BJ (cell line): Measurements from ENCODE around the gene OBP2A. TPM values are rescaled to one million over a fixed set of nuclear protein-coding genes. Genes with fewer than 3 reads are reported as not detected.

Experiments
- CTCF ChIA-PET: fragments of 350-600 bp; formaldehyde crosslinking; extraction: SDS; loops from one replicate; lab custom pipeline; 2021; ENCODE audit warnings: antibody characterized with exemption, inconsistent platforms; lab: Yijun Ruan, JAX
- POLR2A ChIA-PET: fragments of 300-600 bp; sonication (Branson Sonifier 250); formaldehyde crosslinking; extraction: SDS; loops from one replicate; lab custom pipeline; 2021; ENCODE audit warnings: antibody characterized with exemption; lab: Charles Lee
- DNase-seq: peaks from one replicate; pipeline ENCODE4 v3.0.0-alpha.2; 2011; ENCODE audit warnings: low read depth
- H3K27me3 ChIP-seq: 2 replicates; pipeline ENCODE4 v1.6.0; 2011; ENCODE audit warnings: low read length; ENCODE audit not compliant: control insufficient read depth, insufficient read depth
- H3K36me3 ChIP-seq: 2 replicates; pipeline ENCODE4 v1.5.1; 2011; ENCODE audit warnings: low read length; ENCODE audit not compliant: control insufficient read depth, insufficient read depth
- H3K4me3 ChIP-seq: 2 replicates; pipeline ENCODE4 v1.5.1; 2011; ENCODE audit warnings: low read depth, mild to moderate bottlenecking, control low read depth, low read length
- polyA plus RNA-seq: library from polyadenylated mRNA; depleted of rRNA; stranded (reverse); fragments of >200 nt; gene quantifications from 2 replicates; pipeline ENCODE4 v1.2.3, GENCODE V29; 2011
- TF ChIP-seq, protein P1 (sequence below): IDR thresholded peaks from 2 replicates; pipeline ENCODE4 v1.5.1; 2011; ENCODE audit warnings: low read depth, mild to moderate bottlenecking, control low read depth, inconsistent platforms, low read length, moderate library complexity; ENCODE audit not compliant: insufficient read depth

The OBP2A gene
- polyA plus RNA-seq, 1 experiment = not detected

DNA sequence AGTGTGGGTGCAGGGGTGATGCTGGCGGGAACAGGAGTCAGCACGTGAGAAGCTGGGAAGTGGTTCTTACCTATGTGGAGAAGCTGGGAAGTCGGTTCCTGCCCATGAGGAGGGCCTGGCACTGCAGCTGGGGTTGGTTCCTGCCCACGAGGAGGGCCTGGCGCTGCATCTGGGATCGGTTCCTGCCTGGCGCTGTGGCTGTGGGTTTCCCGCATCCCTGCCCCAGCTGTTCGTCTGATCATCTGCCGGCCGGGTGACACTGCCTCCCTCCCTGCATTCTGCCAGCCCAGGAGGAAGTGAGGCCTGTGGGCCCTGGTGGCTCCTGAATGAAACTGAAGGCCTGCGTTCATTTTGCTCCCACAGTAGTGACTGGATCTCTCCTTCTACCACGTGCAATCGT, 5.1 kb downstream of the OBP2A start:
- TF ChIP-seq, protein P1, sequence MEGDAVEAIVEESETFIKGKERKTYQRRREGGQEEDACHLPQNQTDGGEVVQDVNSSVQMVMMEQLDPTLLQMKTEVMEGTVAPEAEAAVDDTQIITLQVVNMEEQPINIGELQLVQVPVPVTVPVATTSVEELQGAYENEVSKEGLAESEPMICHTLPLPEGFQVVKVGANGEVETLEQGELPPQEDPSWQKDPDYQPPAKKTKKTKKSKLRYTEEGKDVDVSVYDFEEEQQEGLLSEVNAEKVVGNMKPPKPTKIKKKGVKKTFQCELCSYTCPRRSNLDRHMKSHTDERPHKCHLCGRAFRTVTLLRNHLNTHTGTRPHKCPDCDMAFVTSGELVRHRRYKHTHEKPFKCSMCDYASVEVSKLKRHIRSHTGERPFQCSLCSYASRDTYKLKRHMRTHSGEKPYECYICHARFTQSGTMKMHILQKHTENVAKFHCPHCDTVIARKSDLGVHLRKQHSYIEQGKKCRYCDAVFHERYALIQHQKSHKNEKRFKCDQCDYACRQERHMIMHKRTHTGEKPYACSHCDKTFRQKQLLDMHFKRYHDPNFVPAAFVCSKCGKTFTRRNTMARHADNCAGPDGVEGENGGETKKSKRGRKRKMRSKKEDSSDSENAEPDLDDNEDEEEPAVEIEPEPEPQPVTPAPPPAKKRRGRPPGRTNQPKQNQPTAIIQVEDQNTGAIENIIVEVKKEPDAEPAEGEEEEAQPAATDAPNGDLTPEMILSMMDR = no peak
- H3K4me3 ChIP-seq = no peak overlapping the region
- DNase-seq = no peak
- no peaks in the 10 kb centered on the region for H3K27me3 ChIP-seq
- ChIA-PET CTCF (no interaction called here), POLR2A (no interaction called here)
- no peaks in the 10 kb centered on the region for H3K36me3 ChIP-seq

DNA sequence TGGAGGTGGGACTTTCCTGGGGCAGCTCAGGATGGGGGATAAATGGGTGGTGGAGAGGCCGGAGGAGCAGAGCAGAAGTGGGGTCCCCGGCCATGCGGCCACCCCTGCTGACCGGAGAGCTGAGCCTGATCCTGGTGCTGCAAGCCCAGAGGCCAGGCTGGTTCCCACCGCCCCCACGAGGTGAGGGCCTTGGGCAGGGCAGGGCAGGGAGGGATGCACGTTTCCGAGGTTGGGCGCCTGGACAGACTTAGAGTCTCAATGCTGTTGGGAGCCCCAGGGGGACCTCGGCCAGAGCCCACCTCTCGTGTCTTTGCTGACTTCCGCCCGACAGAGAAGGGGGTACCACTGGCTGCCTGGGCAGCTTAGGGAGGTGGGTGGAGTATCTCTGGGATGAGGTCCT, 5.5 kb downstream of the OBP2A start:
- TF ChIP-seq, protein P1 = no peak
- POLR2A ChIA-PET = interaction anchor here (0.6 kb wide), 1 partner anchor 169 kb away, joined by 9 read pairs; no protein-coding TSS in a partner anchor
- Histone ChIP-seq H3K4me3 (no peak overlapping the region), H3K36me3 (no peaks in the 10 kb centered on the region), H3K27me3 (no peaks in the 10 kb centered on the region)
- CTCF ChIA-PET = no interaction called here
- DNase-seq = no peak

DNA sequence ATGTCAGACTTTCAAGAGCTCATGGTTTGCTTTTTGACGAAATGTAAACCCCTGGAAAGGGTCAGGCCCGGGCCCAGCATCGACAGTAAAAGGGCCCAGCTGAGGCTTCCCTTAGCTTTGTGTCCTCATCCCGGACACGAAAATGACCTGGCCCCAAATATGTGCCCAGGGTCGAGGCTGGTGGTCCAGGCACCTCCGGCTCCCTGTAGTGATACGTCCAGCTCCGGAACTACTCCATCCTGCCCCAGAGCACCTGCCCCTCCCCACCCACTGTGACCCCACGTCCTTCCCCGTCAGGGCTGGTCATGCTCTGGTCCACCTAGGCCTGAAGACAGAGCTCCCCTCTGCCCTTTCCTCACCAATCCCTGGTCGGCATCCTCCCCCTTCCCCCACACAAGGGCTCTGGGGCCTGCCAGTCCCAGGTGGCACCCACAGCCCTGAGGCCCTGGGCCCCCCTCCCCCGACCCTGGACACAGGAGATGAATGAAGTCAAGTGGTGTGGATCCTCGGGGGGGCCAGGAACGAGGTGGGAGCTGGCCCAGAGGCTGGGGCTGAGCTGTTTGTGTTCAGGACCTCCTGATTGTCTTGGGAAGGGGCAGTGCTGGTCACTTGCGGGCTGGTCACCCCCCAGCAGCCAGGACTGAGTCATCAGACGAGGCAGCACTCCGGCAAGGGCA, 6.2 kb downstream of the OBP2A start:
- no peak for DNase-seq
- ChIA-PET POLR2A (interaction anchor here (0.6 kb wide), 1 partner anchor 168 kb away, joined by 9 read pairs; no protein-coding TSS in a partner anchor), CTCF (no interaction called here)
- Histone ChIP-seq H3K36me3 (no peaks in the 10 kb centered on the region), H3K4me3 (no peak overlapping the region), H3K27me3 (no peaks in the 10 kb centered on the region)
- TF ChIP-seq, protein P1 = no peak

DNA sequence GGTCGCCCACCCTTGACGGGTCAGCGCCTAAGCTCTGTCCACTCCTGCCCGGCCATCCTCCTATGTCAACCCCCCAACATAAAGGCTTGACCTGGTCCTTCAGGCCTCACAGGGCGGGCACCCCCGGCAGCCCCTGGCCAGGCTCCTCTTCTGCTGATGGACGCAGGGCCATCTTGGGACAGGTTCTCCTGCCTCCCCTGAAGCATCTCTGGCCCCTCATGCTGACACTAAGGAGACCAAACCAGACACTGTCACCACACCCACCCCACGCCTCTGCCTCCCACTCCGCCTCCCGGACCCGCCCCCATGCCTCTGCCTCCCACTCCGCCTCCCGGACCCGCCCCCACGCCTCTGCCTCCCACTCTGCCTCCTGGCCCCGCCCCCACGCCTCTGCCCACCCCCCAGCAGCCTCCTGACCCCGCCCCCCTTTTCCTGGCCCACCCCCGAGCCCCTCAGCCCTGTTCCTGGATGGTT, 6.8 kb downstream of the OBP2A start:
- H3K27me3 ChIP-seq = no peaks in the 10 kb centered on the region
- DNase-seq = no peak
- no peak overlapping the region for H3K4me3 ChIP-seq
- TF ChIP-seq, protein P1 = no peak
- POLR2A ChIA-PET = no interaction called here
- no peaks in the 10 kb centered on the region for H3K36me3 ChIP-seq
- CTCF ChIA-PET = no interaction called here

DNA sequence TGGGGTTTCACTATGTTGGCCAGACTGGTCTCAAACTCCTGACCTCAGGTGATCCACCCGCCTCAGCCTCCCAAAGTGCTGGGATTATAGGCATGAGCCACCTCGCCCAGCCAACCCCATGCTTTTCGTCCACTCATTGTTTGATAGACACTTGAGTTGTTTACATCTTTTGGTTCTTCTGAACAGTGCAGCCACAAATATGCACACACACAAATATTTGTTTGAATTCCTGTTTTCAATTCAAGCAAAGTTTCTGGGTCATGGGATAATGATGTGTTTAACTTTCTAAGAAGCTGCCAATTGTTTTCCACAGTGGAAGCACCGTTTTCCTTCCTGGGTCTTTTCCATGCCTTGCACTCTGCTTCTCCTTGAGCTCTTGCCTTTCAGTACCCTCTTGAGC, 8.8 kb downstream of the OBP2A start:
- POLR2A ChIA-PET = no interaction called here
- CTCF ChIA-PET = no interaction called here
- TF ChIP-seq, protein P1 = no peak
- no peak for DNase-seq
- no peak overlapping the region for H3K4me3 ChIP-seq
- H3K27me3 ChIP-seq = no peaks in the 10 kb centered on the region
- H3K36me3 ChIP-seq = no peaks in the 10 kb centered on the region
